HepG2 (cell line): ENCODE measurements around the gene OVCA2. TPM values are rescaled to one million over a fixed set of nuclear protein-coding genes. Genes with fewer than 3 reads are reported as not detected.

Experiments
- FOSL1 ChIP-seq: sonication (generic); formaldehyde crosslinking; IDR thresholded peaks from 2 replicates; pipeline ENCODE4 v1.9.0; 2021; ENCODE audit warnings: missing genetic modification reagents, borderline replicate concordance
- HIVEP1 ChIP-seq: sonication (generic); formaldehyde crosslinking; IDR thresholded peaks from 2 replicates; pipeline ENCODE4 v1.4.0; 2020; ENCODE audit warnings: mild to moderate bottlenecking, missing genetic modification reagents
- KDM2A ChIP-seq: sonication (generic); formaldehyde crosslinking; IDR thresholded peaks from 2 replicates; pipeline ENCODE4 v1.4.0; 2020; ENCODE audit warnings: low read depth, missing genetic modification reagents, borderline replicate concordance
- MYC ChIP-seq: sonication (generic); formaldehyde crosslinking; IDR thresholded peaks from 2 replicates; pipeline ENCODE4 v1.9.0; 2021; ENCODE audit warnings: missing genetic modification reagents, borderline replicate concordance
- POLR2AphosphoS2 ChIP-seq: IDR thresholded peaks from 2 replicates; pipeline ENCODE4 v1.6.1; 2011; ENCODE audit warnings: low read depth, low read length, improper control_type of control experiment
- SYNCRIP ChIP-seq: fragments of 200-400 bp; formaldehyde crosslinking; IDR thresholded peaks from 2 replicates; pipeline ENCODE4 v1.6.1; 2018; ENCODE audit warnings: mild to moderate bottlenecking, low read depth, low read length; ENCODE audit not compliant: insufficient read depth
- TAF1 ChIP-seq: sonication (generic); formaldehyde crosslinking; IDR thresholded peaks from 2 replicates; pipeline ENCODE4 v1.4.0; 2020; ENCODE audit warnings: missing genetic modification reagents
- ZNF350 ChIP-seq: sonication (generic); formaldehyde crosslinking; IDR thresholded peaks from 2 replicates; pipeline ENCODE4 v1.4.0; 2020; ENCODE audit warnings: mild to moderate bottlenecking, low read depth, missing genetic modification reagents, borderline replicate concordance
- ZNF543 ChIP-seq: sonication (generic); formaldehyde crosslinking; IDR thresholded peaks from 2 replicates; pipeline ENCODE4 v1.4.0; 2020; ENCODE audit warnings: mild to moderate bottlenecking, missing genetic modification reagents
- ZNF674 ChIP-seq: sonication (generic); formaldehyde crosslinking; IDR thresholded peaks from 2 replicates; pipeline ENCODE4 v1.5.0; 2020; ENCODE audit warnings: low read depth, mild to moderate bottlenecking, missing genetic modification reagents
- ZNF850 ChIP-seq: sonication (generic); formaldehyde crosslinking; conservative IDR thresholded peaks from 2 replicates; pipeline ENCODE4 v1.9.0; 2021; ENCODE audit warnings: mild to moderate bottlenecking, missing genetic modification reagents
- polyA plus RNA-seq, 8 experiments: library from polyadenylated mRNA; depleted of rRNA in 3 of 8; stranded (reverse) in 7 of 8; unstranded in 1 of 8; fragments of >200 nt; fragmentation: Illumina TruSeq in 4 of 8; extraction: Trizol in 4 of 8; gene quantifications; 2 replicates each; pipeline versions ENCODE4 v1.2.1 to v1.2.3, GENCODE V29; 2011 to 2016; ENCODE audit warnings: low read depth in 4 of 8, missing spikeins in 1 of 8, mixed read lengths in 1 of 8; ENCODE audit not compliant: insufficient read depth in 1 of 8
- total RNA-seq, 5 experiments: library from RNA; depleted of rRNA; stranded (reverse); fragments of >200 nt; fragmentation: Illumina TruSeq; extraction: Trizol; gene quantifications; 2 replicates each; pipeline ENCODE4 v1.2.3, GENCODE V29; 2016; ENCODE audit warnings: low read depth in 1 of 5
- TF ChIP-seq, protein P1 (sequence below), 2 experiments: sonication (generic) in 1 of 2; formaldehyde crosslinking in 1 of 2; IDR thresholded peaks; 2 replicates each; pipeline versions ENCODE4 v1.4.0 to v1.6.1; 2016 to 2020; ENCODE audit warnings: borderline replicate concordance in 1 of 2, low read depth in 1 of 2, mild to moderate bottlenecking in 1 of 2, missing genetic modification reagents in 1 of 2
- TF ChIP-seq, protein P2 (sequence below): sonication (generic); formaldehyde crosslinking; IDR thresholded peaks from 2 replicates; pipeline ENCODE4 v1.9.0; 2022; ENCODE audit warnings: low read depth, missing genetic modification reagents
- TF ChIP-seq, protein P3 (sequence below): sonication (generic); formaldehyde crosslinking; IDR thresholded peaks from 2 replicates; pipeline ENCODE4 v1.8.0; 2022; ENCODE audit warnings: mild to moderate bottlenecking, missing genetic modification reagents, moderate library complexity
- TF ChIP-seq, protein P4 (sequence below): sonication (generic); formaldehyde crosslinking; IDR thresholded peaks from 2 replicates; pipeline ENCODE4 v1.5.0; 2020; ENCODE audit warnings: missing genetic modification reagents
- TF ChIP-seq, protein P5 (sequence below): sonication (generic); formaldehyde crosslinking; IDR thresholded peaks from 2 replicates; pipeline ENCODE4 v1.4.0; 2020; ENCODE audit warnings: missing genetic modification reagents, mild to moderate bottlenecking, borderline replicate concordance

Gene OVCA2
- total and polyA plus RNA-seq, 2 of the 13 experiments (the other 11 are each of a cell fraction or from before 2014, with no cell fraction given): 23.7 to 28.2 TPM

DNA sequence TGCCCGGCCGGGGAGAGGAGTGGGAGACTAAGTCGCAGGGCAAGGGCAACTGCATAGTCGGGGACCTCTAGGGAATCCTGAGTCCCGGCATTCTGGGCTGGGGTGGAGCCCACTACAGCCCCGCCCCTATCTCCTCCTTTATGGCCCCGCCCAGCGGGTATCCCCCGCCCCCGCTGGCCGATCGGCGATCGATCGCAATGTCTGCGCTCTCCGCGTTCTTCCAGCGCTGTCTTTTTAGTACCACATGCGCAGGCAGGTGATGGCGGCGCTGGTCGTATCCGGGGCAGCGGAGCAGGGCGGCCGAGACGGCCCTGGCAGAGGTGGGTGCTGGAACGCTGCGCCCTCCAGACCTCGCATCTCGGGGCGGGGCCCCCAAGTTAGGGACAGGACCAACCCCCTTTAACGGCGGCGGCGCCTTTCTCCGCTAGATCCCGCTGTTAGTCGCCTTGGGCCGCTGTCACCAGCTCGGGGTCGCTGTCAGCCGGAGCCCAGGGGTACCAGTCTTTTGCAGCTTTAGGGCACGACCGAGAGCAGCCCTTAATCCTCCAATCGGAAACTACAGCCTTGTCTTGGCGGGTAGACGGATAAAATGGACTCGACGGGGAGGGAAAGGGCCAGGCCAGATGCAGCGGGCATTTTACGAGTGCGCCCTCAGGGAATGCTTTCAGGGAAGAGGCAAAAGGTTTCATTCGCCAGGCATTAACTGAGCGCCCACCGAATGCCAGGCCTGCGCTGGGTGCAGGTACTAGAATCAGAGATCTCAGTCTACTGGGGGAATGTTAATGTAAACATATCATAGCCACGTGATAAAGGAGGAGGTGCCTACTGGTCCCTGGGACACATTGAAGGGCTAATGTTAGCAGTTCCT, 11.7 kb upstream of the OVCA2 start, which contains the start of gene DPH1 (continued):
- TF ChIP-seq, protein P1, sequence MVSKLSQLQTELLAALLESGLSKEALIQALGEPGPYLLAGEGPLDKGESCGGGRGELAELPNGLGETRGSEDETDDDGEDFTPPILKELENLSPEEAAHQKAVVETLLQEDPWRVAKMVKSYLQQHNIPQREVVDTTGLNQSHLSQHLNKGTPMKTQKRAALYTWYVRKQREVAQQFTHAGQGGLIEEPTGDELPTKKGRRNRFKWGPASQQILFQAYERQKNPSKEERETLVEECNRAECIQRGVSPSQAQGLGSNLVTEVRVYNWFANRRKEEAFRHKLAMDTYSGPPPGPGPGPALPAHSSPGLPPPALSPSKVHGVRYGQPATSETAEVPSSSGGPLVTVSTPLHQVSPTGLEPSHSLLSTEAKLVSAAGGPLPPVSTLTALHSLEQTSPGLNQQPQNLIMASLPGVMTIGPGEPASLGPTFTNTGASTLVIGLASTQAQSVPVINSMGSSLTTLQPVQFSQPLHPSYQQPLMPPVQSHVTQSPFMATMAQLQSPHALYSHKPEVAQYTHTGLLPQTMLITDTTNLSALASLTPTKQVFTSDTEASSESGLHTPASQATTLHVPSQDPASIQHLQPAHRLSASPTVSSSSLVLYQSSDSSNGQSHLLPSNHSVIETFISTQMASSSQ (IDR thresholded peaks at IDR 0.05; ENCODE audit: low read depth): no peak
- TF ChIP-seq, protein P1 (CRISPR knock-in tag; IDR thresholded peaks at IDR 0.05; ENCODE audit: borderline replicate concordance): 0 out of 2 replicates have a peak, but pooled peaks have one; percentile 18
- TF ChIP-seq, protein P2, sequence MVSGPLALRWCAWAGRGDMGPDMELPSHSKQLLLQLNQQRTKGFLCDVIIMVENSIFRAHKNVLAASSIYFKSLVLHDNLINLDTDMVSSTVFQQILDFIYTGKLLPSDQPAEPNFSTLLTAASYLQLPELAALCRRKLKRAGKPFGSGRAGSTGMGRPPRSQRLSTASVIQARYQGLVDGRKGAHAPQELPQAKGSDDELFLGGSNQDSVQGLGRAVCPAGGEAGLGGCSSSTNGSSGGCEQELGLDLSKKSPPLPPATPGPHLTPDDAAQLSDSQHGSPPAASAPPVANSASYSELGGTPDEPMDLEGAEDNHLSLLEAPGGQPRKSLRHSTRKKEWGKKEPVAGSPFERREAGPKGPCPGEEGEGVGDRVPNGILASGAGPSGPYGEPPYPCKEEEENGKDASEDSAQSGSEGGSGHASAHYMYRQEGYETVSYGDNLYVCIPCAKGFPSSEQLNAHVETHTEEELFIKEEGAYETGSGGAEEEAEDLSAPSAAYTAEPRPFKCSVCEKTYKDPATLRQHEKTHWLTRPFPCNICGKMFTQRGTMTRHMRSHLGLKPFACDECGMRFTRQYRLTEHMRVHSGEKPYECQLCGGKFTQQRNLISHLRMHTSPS (CRISPR knock-in tag): no peak
- TF ChIP-seq KDM2A (CRISPR knock-in tag): peak; percentile 97
- peak; percentile 99 for TF ChIP-seq MYC (CRISPR knock-in tag)
- TF ChIP-seq, protein P3, sequence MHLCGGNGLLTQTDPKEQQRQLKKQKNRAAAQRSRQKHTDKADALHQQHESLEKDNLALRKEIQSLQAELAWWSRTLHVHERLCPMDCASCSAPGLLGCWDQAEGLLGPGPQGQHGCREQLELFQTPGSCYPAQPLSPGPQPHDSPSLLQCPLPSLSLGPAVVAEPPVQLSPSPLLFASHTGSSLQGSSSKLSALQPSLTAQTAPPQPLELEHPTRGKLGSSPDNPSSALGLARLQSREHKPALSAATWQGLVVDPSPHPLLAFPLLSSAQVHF (CRISPR knock-in tag): peak; percentile 76
- TF ChIP-seq ZNF543 (CRISPR knock-in tag): no peak
- TF ChIP-seq HIVEP1 (CRISPR knock-in tag): peak; percentile 96
- TF ChIP-seq, protein P4, sequence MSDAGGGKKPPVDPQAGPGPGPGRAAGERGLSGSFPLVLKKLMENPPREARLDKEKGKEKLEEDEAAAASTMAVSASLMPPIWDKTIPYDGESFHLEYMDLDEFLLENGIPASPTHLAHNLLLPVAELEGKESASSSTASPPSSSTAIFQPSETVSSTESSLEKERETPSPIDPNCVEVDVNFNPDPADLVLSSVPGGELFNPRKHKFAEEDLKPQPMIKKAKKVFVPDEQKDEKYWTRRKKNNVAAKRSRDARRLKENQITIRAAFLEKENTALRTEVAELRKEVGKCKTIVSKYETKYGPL (CRISPR knock-in tag): peak; percentile 72; the same call in 1 of the 2 replicates
- TF ChIP-seq POLR2AphosphoS2: peak; percentile 99
- TF ChIP-seq FOSL1: peak; percentile 22; the same call in 1 of the 2 replicates
- peak; percentile 85; the same call in 1 of the 2 replicates for TF ChIP-seq ZNF350
- peak; percentile 87 for TF ChIP-seq TAF1 (CRISPR knock-in tag)
- TF ChIP-seq ZNF674: no peak
- TF ChIP-seq, protein P5, sequence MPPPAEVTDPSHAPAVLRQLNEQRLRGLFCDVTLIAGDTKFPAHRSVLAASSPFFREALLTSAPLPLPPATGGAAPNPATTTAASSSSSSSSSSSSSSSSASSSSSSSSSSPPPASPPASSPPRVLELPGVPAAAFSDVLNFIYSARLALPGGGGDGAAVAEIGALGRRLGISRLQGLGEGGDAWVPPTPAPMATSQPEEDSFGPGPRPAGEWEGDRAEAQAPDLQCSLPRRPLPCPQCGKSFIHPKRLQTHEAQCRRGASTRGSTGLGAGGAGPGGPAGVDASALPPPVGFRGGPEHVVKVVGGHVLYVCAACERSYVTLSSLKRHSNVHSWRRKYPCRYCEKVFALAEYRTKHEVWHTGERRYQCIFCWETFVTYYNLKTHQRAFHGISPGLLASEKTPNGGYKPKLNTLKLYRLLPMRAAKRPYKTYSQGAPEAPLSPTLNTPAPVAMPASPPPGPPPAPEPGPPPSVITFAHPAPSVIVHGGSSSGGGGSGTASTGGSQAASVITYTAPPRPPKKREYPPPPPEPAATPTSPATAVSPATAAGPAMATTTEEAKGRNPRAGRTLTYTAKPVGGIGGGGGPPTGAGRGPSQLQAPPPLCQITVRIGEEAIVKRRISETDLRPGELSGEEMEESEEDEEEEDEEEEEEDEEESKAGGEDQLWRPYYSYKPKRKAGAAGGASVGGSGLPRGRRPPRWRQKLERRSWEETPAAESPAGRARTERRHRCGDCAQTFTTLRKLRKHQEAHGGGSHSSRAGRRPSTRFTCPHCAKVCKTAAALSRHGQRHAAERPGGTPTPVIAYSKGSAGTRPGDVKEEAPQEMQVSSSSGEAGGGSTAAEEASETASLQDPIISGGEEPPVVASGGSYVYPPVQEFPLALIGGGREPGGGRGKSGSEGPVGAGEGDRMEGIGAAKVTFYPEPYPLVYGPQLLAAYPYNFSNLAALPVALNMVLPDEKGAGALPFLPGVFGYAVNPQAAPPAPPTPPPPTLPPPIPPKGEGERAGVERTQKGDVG (CRISPR knock-in tag): 0 out of 2 replicates have a peak, but pooled peaks have one; percentile 58
- no peak for TF ChIP-seq ZNF850
- TF ChIP-seq SYNCRIP: no peak
